Neuronal stem cell (in vitro differentiated cells): ENCODE data around the gene TRPM1.
A peak's percentile ranks its signal among the peaks of the same experiment; 100 is the strongest.

ENCODE experiments used
- DNase-seq: peaks from one replicate; pipeline ENCODE4 v3.0.0-alpha.2; 2013; ENCODE audit warnings: low spot score
- H2AFZ ChIP-seq: one replicate; pipeline ENCODE4 v1.6.1; 2013; ENCODE audit warnings: mild to moderate bottlenecking, low read length, inconsistent platforms
- H2AK5ac ChIP-seq: 2 replicates; pipeline ENCODE4 v1.6.1; 2013; ENCODE audit warnings: low read depth, mild to moderate bottlenecking, inconsistent platforms, low read length, moderate library complexity, mixed read lengths
- H2BK120ac ChIP-seq: 2 replicates; pipeline ENCODE4 v1.6.1; 2013; ENCODE audit warnings: low read depth, mild to moderate bottlenecking, inconsistent platforms, low read length, moderate library complexity, mixed read lengths
- H2BK12ac ChIP-seq: one replicate; pipeline ENCODE4 v1.6.1; 2013; ENCODE audit warnings: low read length, inconsistent platforms
- H2BK15ac ChIP-seq: 2 replicates; pipeline ENCODE4 v1.6.1; 2013; ENCODE audit warnings: mild to moderate bottlenecking, low read length, inconsistent platforms, mixed read lengths
- H2BK5ac ChIP-seq: one replicate; pipeline ENCODE4 v1.6.1; 2013; ENCODE audit warnings: inconsistent platforms, mild to moderate bottlenecking, low read length, moderate library complexity
- H3K14ac ChIP-seq: one replicate; pipeline ENCODE4 v1.6.1; 2013; ENCODE audit warnings: low read length, inconsistent platforms
- H3K18ac ChIP-seq: 2 replicates; pipeline ENCODE4 v1.6.1; 2013; ENCODE audit warnings: low read length, inconsistent platforms
- H3K23ac ChIP-seq: 2 replicates; pipeline ENCODE4 v1.6.1; 2013; ENCODE audit warnings: low read depth, mild to moderate bottlenecking, mixed read lengths, low read length, inconsistent platforms; ENCODE audit not compliant: poor library complexity
- H3K27ac ChIP-seq: replicated peaks from 3 replicates; pipeline ENCODE4 v1.5.1; 2013; ENCODE audit warnings: low read length, inconsistent platforms
- H3K27me3 ChIP-seq, 3 experiments: 2 replicates each; pipeline ENCODE4 v1.6.1; 2013; ENCODE audit warnings: low read length in 3 of 3, mild to moderate bottlenecking in 2 of 3, inconsistent platforms in 1 of 3, low read depth in 1 of 3, mixed read lengths in 1 of 3, moderate library complexity in 1 of 3; ENCODE audit not compliant: control insufficient read depth in 3 of 3, insufficient read depth in 3 of 3
- H3K36me3 ChIP-seq, 2 donors: replicated peaks in 1 of 2; 2 replicates each; pipeline ENCODE4 v1.6.1; 2013; ENCODE audit warnings: low read length in 2 of 2; ENCODE audit not compliant: control insufficient read depth in 2 of 2, insufficient read depth in 2 of 2
- H3K4ac ChIP-seq: 2 replicates; pipeline ENCODE4 v1.6.1; 2013; ENCODE audit warnings: inconsistent platforms, mild to moderate bottlenecking, low read length, moderate library complexity
- H3K4me1 ChIP-seq, 2 donors: 1 replicate in 1 of 2; 2 replicates in 1 of 2; pipeline ENCODE4 v1.6.1; 2013; ENCODE audit warnings: low read length in 2 of 2, low read depth in 1 of 2; ENCODE audit not compliant: control insufficient read depth in 2 of 2, insufficient read depth in 1 of 2
- H3K4me2 ChIP-seq: one replicate; pipeline ENCODE4 v1.6.1; 2013; ENCODE audit warnings: mild to moderate bottlenecking, low read length, inconsistent platforms; ENCODE audit not compliant: insufficient read depth, poor library complexity, severe bottlenecking
- H3K4me3 ChIP-seq, 2 donors: 2 replicates each; pipeline ENCODE4 v1.5.1; 2013; ENCODE audit warnings: low read length in 2 of 2, mild to moderate bottlenecking in 2 of 2, inconsistent platforms in 1 of 2, moderate library complexity in 1 of 2
- H3K79me1 ChIP-seq: one replicate; pipeline ENCODE4 v1.6.1; 2013; ENCODE audit warnings: low read depth, mild to moderate bottlenecking, inconsistent platforms, low read length, moderate library complexity
- H3K9ac ChIP-seq: one replicate; pipeline ENCODE4 v1.6.1; 2013; ENCODE audit warnings: mild to moderate bottlenecking, low read depth, low read length, inconsistent platforms; ENCODE audit not compliant: poor library complexity
- H3K9me3 ChIP-seq, 2 donors: replicated peaks in 1 of 2; 2 replicates each; pipeline versions ENCODE3 to v1.6.1; 2013; ENCODE audit warnings: low read length in 2 of 2, mild to moderate bottlenecking in 2 of 2, inconsistent platforms in 1 of 2, low read depth in 1 of 2, mixed read lengths in 1 of 2, moderate library complexity in 1 of 2; ENCODE audit not compliant: control insufficient read depth in 2 of 2, insufficient read depth in 1 of 2
- H4K8ac ChIP-seq: one replicate; pipeline ENCODE4 v1.6.1; 2013; ENCODE audit warnings: low read depth, mild to moderate bottlenecking, inconsistent platforms, low read length, moderate library complexity
- H4K91ac ChIP-seq: one replicate; pipeline ENCODE4 v1.6.1; 2013; ENCODE audit warnings: low read length, low read depth, mild to moderate bottlenecking, inconsistent platforms; ENCODE audit not compliant: poor library complexity
- WGBS, 2 donors: extraction: QIAGEN DNeasy Blood & Tissue Kit; methylation state at CpG; one replicate each; pipeline ENCODE4 v1.1.7; 2013; ENCODE audit warnings: missing lambda C conversion rate in 2 of 2, mixed read lengths in 1 of 2; ENCODE audit not compliant: insufficient read length in 2 of 2, insufficient replicate concordance in 1 of 2; ENCODE audit errors: extremely low coverage in 2 of 2; 5-methylcytosine and 5-hydroxymethylcytosine counted together

The TRPM1 gene

GRCh38 chr15:31032961-31033371, 68.6 kb downstream of the TRPM1 start:
- Histone ChIP-seq H2BK12ac (no peak overlapping the region), H3K4me3 (no peak overlapping the region), H3K4me2 (no peak overlapping the region), H3K18ac (no peak overlapping the region), H3K9ac (no peak overlapping the region), H2AK5ac (no peak overlapping the region), H3K14ac (no peak overlapping the region), H4K8ac (no peak overlapping the region), H3K9me3 (no peaks in the 10 kb centered on the region), H3K23ac (no peak overlapping the region), H3K36me3 (no peaks in the 10 kb centered on the region), H2BK5ac (no peak overlapping the region), H3K4me1 (peaks cover 0 to 1% of the 10 kb centered on the region in 2 donors), H3K27me3 (peaks cover 0 to 2% (median 0%) of the 10 kb centered on the region in 3 experiments), H2BK120ac (no peak overlapping the region), H2AFZ (no peak overlapping the region), H3K4ac (no peak overlapping the region), H3K79me1 (no peaks in the 10 kb centered on the region), H3K27ac (no peak overlapping the region), H2BK15ac (no peak overlapping the region), H4K91ac (no peak overlapping the region)
- WGBS, 2 donors = no CpG with 5 or more reads among the region's 5 CpGs
- no peak for DNase-seq

DNA sequence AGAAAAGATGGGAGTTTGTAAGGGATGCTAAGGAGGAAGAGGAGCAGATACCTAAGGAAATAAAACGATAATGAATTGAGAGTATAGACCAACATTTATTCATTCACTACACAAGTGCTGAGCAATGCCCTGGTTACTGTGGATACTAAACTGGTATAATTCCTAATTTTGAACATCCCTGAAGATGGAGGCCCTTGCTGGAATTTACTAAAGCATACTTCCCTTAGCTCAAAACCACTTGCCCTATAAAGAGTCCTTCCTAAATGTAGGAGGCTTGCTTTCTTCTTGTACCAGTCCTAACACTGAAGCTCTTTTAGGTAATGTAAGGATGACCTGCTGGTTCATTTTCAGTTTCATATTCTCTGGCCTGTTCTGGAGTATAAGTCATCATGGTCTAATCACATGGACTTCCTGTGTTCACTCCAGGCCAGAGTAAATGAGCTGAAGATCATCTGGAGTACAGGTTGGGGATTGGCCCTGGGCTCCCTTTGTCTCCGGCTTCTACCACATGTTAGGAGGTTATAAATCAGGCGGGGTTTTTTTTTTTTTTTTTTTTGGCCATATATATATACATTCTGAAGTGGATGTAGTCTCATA, 70.0 kb downstream of the TRPM1 start:
- no peak overlapping the region for H3K27ac ChIP-seq
- H3K4ac ChIP-seq = no peak overlapping the region
- H3K9me3 ChIP-seq = no peaks in the 10 kb centered on the region
- H3K23ac ChIP-seq = no peak overlapping the region
- H4K91ac ChIP-seq = no peak overlapping the region
- H3K14ac ChIP-seq = no peak overlapping the region
- DNase-seq = no peak
- no peak overlapping the region for H2AK5ac ChIP-seq
- H3K4me2 ChIP-seq = no peak overlapping the region
- peaks cover 0 to 1% of the 10 kb centered on the region in 2 donors for H3K4me1 ChIP-seq
- no peak overlapping the region for H3K4me3 ChIP-seq
- H3K9ac ChIP-seq = no peak overlapping the region
- H3K36me3 ChIP-seq = no peaks in the 10 kb centered on the region
- no peak overlapping the region for H2BK5ac ChIP-seq
- no CpG with 5 or more reads among the region's 3 CpGs for WGBS, 2 donors
- no peak overlapping the region for H2BK120ac ChIP-seq
- H4K8ac ChIP-seq = no peak overlapping the region
- peaks cover 0 to 2% (median 0%) of the 10 kb centered on the region in 3 experiments for H3K27me3 ChIP-seq
- H3K79me1 ChIP-seq = no peaks in the 10 kb centered on the region
- H2BK15ac ChIP-seq = no peak overlapping the region
- no peak overlapping the region for H3K18ac ChIP-seq
- no peak overlapping the region for H2BK12ac ChIP-seq
- no peak overlapping the region for H2AFZ ChIP-seq

DNA sequence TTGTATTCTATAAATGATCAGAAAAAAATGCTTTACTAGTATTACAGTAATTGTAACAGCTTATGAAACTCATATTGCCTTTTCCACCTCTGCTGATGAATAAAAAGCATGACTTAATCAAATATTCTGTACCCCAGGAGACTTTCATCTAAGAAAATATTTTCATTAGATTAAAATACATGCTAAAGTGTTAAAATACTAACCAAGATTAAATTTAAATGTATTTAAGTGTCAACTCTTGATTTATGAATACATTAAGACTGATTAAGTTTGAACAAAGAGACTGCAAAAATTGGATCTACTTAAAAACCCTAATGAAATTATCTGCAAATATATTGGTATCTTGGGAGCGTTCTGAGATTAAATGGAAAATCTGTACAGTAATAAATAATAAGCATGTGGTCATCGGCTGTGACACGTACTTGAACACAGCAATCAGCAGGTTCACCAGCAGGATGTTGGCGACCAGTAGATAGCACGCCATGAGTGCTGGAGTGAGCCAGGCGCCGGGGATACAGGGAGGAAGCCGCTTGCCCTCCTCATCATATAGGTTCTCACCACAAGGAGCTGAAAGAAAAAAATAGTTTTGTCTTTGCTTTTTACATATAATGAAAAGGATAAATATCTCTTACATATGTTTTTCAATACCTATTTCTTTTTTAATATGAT, 73.5 kb downstream of the TRPM1 start:
- Histone ChIP-seq H3K4ac (no peak overlapping the region), H3K14ac (no peak overlapping the region), H3K36me3 (no peaks in the 10 kb centered on the region), H2AK5ac (no peak overlapping the region), H2AFZ (no peak overlapping the region), H3K4me3 (no peak overlapping the region), H3K79me1 (no peaks in the 10 kb centered on the region), H3K27ac (no peak overlapping the region), H3K27me3 (no peaks in the 10 kb centered on the region), H3K18ac (no peak overlapping the region), H3K9me3 (no peaks in the 10 kb centered on the region), H4K91ac (no peak overlapping the region), H3K23ac (no peak overlapping the region), H2BK5ac (no peak overlapping the region), H3K4me1 (peaks cover 4 to 16% of the 10 kb centered on the region in 2 donors), H2BK12ac (no peak overlapping the region), H3K4me2 (no peak overlapping the region), H2BK120ac (no peak overlapping the region), H4K8ac (no peak overlapping the region), H2BK15ac (no peak overlapping the region), H3K9ac (no peak overlapping the region)
- no CpG with 5 or more reads among the region's 8 CpGs for WGBS, 2 donors
- no peak for DNase-seq

GRCh38 chr15:31025996-31026395, 75.5 kb downstream of the TRPM1 start:
- no peak overlapping the region for H3K4ac ChIP-seq
- H3K27me3 ChIP-seq = no peaks in the 10 kb centered on the region
- H3K14ac ChIP-seq = no peak overlapping the region
- H3K18ac ChIP-seq = peak overlapping the region; percentile 5
- no peaks in the 10 kb centered on the region for H3K36me3 ChIP-seq
- no peak overlapping the region for H3K9ac ChIP-seq
- no peak overlapping the region for H2AK5ac ChIP-seq
- no peaks in the 10 kb centered on the region for H3K79me1 ChIP-seq
- no peak overlapping the region for H3K27ac ChIP-seq
- no peak overlapping the region for H4K8ac ChIP-seq
- no peak overlapping the region for H2AFZ ChIP-seq
- H3K9me3 ChIP-seq = no peaks in the 10 kb centered on the region
- no peak overlapping the region for H3K23ac ChIP-seq
- H3K4me3 ChIP-seq = no peak overlapping the region
- H2BK120ac ChIP-seq = no peak overlapping the region
- no peak overlapping the region for H2BK12ac ChIP-seq
- no CpG with 5 or more reads among the region's 25 CpGs for WGBS, 2 donors
- H4K91ac ChIP-seq = no peak overlapping the region
- no peak overlapping the region for H2BK5ac ChIP-seq
- H3K4me1 ChIP-seq = peaks cover 4 to 16% of the 10 kb centered on the region in 2 donors
- DNase-seq = no peak
- no peak overlapping the region for H3K4me2 ChIP-seq
- peak overlapping the region; percentile 40 for H2BK15ac ChIP-seq
